Left ventricle myocardium superior (tissue), 1 donor: ENCODE measurements around the gene SSNA1. TPM values are rescaled to one million over a fixed set of nuclear protein-coding genes. Genes with fewer than 3 reads are reported as not detected.

ENCODE experiments used
- ATAC-seq: fragments of 200-7000 bp; cut with Tn5 transposase; one replicate; pipeline ENCODE4 v1.9.1; 2020; ENCODE audit warnings: mild to moderate bottlenecking, moderate library complexity
- DNase-seq: peaks from one replicate; pipeline ENCODE4 v3.0.0-alpha.2; 2020
- intact Hi-C: fragments of 100-400 bp; cut with micrococcal nuclease; formaldehyde crosslinking; loops from one replicate; pipeline ENCODE4 v1.11.0; 2022
- total RNA-seq: library from RNA; stranded (reverse); fragmentation: NEBNext Ultra II Directional; extraction: Animal tissue kit (Norgen Biotek cat#: 25700); gene quantifications from one replicate; pipeline ENCODE4 v1.2.1, GENCODE V29; 2021
- donor health status: DM: no; HTN: yes; CAD: no; lungs with severe emphysema.

SSNA1 gene
- total RNA-seq, 1 donor from 2014 or later, result 77.7 TPM

DNA sequence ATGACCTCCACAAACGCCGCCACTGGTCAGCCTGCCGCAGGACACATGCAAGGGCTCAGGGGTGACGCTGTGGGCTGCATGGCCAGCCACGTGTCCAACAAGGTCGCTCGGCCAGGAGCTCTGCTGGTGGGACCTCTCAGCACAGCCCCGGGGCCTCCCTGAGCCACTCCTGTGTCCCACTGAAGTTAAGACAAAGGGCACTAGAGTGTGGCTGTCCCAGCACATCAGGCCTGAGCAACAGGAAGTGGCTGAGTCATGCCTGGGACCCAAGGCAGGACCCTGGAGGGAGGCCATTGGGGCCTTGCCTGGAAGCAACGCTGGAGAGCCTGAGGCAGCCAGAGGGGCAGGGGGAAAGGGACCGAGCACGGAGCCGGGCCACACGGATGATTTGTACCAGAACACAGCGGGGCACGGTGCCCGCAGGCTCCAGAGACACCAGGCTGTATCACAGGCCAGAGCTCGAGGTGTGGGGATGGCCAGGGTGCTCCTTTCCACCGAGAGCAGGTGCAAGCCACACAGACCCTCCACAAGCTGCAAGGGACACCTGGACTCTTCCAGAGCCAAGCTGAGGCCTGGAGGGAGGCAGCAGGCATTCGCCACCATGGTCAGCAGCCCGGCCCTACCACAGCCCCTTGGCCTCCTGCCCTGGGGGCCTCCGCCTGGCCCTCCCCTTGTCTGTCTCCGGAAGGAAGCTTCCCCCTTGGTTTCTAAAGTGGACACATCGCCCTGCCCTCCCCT is 10.1 kb upstream of the SSNA1 start:
- intact Hi-C loops, result no loop called here
- ATAC-seq, result no peak

DNA sequence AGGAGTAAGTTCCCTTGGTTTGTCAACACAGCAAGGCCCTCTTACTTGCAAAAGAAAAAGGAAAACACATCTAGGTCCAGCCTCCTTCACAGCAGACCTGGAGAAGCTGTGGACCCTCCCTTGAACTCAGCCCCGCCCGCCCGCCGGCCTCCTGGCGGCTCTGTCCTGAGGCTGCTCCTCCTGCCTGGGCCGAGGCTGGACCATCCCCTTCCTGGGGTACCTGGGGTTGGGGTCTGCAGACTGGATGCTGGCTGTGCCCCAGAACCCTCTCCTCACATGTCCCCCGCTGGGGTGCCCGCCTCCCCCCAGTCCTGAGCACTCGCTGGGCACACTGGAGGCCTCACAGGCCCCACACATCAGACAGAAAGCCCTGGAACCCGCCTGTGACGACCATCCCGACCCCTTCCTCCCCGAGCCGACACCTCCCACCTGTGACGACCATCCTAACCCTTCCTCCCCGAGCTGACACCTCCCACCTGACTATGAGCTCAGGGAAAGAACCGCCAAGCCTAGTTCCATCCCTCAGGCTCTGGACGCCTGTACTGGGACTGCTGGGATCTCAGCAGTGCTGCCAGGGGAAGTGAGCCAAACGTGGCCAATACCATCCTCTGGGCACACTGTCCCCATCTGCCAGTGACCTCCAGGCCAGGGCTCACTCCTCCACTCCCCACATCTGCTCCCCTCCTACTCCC is 9.4 kb upstream of the SSNA1 start:
- intact Hi-C loops, result no loop called here
- DNase-seq, result no peak
- ATAC-seq, result no peak

More for the DNA sequence above, 10.1 kb upstream of the SSNA1 start:
- no peak for DNase-seq

DNA sequence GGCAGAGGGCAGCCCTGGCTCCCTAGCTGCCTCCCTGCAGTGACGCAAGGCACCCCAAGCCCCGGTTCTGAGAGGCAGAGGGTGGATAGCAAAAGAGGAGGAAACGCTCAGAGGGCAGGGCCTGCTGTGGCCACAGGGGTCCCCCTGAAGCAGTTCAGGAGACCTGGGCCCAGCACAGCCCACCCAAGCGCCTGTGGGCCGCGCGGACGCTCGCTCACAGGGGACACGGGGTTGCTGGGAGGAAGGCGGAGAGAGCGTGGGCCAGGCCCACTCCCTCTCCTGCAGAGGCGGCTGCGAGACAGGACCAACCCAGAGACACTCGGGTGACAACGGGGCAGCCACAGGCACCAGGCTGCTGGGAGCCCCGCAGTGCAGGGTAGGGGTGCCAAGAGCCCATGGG is 8.7 kb upstream of the SSNA1 start:
- ATAC-seq (no peak), DNase-seq (no peak)
- intact Hi-C loops, result no loop called here

DNA sequence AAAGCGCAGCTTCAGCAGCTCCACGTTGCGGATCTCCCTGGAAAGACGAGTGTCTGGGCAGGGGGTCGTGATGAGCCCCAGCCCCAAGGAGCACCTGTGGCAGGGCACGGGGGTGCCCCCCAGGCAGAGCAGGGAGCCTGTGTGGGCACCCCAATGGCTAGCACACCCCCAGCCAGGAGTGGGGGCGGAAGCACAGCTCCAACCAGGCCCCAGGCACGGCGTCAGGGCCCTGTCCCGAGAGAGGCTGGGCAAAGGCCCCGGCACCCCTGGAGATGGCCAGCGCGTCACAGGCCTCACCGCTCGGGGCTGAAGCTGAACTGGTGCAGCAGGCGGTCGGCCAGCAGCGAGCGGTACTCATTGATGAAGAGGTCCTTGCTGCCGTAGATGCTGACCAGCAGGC is 8.0 kb upstream of the SSNA1 start:
- DNase-seq, result no peak
- no peak for ATAC-seq
- intact Hi-C loops, result no loop called here

DNA sequence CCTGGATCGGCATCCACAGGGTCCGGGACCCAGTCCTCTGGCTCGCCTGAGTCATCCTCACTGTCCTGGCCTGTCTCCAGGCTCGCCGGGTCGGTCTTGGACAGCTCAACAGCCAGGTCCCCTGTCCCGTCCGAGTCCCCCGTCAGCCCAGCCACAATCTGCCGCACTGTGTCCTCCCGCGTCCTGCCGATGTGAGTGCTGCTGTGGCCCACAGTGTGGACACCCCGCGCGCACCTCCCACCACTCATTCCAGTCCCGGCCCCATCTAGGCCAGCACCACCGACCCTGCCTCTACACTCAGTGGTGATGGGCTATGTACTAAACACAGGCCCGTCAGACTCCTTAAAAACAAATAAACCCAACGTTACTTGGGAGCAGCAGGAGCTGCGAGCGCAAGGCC is 6.8 kb upstream of the SSNA1 start:
- no peak for ATAC-seq
- DNase-seq, result no peak
- intact Hi-C loops, result no loop called here

DNA sequence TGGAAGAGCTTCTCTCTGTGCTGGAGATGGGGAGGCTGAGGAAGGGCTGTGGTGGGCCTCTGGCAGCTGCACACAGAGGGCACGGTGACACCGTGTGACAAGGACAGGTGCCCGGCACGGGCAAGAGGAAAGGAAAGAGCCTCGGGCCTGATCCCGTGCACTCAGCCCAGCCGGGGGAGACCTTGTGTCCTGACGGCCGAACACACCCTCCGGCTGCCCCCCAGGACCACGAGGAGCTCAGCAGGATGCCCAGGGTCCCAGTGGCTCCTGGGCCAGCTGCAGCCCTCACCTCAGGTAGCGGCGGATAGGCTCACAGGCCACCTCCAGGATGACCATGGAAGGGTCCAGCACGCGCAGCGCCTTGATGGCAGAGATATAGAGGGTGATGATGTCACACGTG is 5.6 kb upstream of the SSNA1 start:
- intact Hi-C loops, result no loop called here
- DNase-seq (no peak), ATAC-seq (no peak)

DNA sequence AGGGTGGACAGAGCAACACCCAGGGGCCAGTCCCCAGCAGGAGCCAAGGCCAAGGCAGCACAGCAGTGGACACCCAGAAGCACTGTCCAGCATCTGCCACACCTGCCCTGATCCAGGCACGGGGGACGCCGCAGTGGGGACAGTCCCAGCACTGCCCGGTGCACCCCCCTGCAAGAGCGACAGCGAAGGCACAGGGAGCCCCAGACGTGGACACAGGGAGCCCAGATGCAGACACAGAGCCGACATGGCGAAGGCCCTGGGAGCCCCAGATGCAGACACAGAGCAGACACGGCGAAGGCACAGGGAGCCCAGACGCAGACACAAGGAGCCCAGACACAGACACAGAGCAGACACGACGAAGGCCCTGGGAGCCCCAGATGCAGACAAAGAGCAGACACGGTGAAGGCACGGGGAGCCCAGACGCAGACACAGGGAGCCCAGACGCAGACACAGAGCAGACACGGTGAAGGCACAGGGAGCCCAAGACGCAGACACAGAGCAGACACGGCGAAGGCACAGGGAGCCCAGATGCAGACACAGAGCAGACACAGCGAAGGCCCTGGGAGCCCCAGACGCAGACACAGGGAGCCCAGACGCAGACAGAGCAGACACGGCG is 4.4 kb upstream of the SSNA1 start:
- intact Hi-C loops, result no loop called here
- DNase-seq (no peak), ATAC-seq (no peak)

DNA sequence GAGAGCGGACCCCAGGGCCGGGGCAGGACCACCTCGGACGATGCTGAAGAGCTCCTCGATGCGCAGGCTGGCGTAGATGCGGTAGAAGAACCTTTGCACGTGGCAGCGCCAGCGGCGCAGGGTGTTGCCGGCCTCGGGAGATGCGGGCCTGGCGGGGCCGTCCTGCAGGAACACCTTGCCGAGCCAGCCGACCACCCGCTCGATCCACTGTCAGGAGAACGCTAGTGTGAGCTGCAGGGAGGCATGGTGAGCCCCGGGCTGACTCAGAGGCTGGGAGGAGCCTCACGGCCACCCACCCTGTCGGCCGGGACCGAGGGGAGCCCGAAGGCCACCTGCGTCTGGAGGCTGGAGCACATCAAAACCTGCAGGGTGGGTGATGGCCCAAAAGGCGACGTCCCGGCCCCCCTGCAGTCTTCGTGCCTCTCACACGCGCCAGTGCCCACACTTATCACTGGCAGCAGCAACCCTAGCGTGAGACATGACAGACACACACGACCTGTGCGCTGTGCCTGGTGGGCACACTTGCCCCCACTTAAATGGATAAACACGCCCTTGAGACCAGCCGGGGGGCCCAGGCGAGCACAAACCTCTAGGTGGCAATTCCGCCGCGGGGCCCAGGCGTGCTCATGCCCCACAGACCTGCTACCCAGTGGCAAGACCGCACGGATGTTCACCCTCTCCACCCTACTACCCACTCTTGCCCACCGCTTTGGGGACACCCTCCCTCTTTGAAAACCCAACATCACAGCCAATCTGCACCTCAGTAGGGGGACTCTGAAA is 3.4 kb upstream of the SSNA1 start:
- ATAC-seq, result no peak
- no peak for DNase-seq
- intact Hi-C loops, result no loop called here

DNA sequence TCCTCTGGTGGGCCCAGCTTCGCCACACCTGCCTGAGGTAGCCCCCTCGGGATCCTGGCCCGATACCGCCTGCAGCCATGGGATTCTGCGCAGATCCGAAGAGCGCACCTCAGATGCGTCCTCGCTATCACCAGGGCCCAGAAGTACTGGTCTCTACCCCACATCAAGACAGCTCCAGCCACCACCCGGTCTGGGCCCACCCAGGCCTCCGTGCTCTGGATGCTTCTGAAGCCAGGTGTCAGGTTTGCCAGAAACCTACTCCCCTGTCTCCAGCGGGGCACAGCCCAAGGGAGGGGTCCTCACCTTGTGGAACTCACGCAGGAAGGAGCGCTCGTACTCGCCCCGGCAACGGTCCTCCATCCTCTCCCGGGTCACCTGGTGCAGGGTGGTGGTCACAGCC is 2.6 kb upstream of the SSNA1 start:
- ATAC-seq, result no peak
- intact Hi-C loops, result no loop called here
- DNase-seq, result no peak

DNA sequence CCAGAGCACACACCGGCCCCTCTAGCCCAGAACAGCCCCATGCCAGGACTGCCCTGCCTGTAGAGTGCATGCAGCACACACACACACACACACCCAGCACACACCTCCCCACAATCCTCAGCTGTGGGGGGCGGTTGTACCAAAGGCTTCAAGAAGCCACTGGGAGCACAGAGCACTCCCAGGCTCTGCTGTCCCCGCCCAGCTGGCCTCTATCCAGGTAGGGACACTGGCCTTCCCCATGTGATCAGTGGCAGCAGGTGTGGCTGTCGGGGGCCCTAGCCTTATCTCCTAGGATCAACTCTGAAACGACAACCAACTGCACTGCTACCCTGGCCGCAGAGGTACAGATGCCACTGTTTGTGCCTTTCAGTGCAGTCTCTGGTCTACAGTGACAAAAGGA is 2.1 kb upstream of the SSNA1 start:
- DNase-seq, result no peak
- intact Hi-C loops, result no loop called here
- ATAC-seq, result no peak

DNA sequence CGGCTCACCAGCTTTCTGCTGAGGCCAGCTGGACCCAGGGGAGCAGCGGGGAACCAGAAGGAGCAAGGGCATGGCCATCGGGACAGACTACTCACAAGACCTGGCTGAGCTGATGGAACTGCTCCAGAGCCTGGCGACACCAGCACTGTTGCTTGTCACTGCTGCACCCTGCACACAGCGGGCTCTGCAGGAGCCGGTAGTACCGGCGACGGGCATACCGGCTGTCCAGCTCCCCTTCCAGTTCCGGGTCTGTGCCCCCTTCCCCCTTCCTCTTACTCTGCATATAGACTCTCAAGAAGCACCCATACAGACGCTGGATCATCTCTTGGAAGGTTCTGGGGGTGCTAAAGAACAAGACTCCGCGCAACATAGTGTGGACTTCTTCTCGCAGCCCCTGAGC is 1.1 kb upstream of the SSNA1 start:
- ATAC-seq (no peak), DNase-seq (no peak)
- intact Hi-C loops, result no loop called here

DNA sequence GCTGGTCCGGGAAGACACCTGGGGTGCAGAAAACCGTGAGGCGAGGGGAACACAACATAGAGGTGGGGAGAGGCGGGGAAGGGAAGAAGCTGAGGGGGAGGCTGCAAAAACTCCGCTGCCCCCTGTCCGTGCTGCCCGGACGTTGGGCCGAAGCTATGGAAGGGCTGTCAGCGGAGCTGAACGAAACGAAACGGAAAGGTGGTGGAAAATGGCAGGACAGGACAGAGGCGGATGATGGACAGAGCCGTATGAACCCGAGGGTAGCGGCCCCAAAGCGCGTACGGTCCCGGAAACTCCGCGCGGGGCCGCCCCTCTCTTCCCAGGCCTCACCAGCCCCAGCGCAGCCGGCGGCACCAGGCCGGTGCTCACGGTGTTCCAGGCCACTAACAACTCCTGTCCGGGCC is 388 bp upstream of the SSNA1 start:
- intact Hi-C loops, result no loop called here
- ATAC-seq (no peak), DNase-seq (no peak)

DNA sequence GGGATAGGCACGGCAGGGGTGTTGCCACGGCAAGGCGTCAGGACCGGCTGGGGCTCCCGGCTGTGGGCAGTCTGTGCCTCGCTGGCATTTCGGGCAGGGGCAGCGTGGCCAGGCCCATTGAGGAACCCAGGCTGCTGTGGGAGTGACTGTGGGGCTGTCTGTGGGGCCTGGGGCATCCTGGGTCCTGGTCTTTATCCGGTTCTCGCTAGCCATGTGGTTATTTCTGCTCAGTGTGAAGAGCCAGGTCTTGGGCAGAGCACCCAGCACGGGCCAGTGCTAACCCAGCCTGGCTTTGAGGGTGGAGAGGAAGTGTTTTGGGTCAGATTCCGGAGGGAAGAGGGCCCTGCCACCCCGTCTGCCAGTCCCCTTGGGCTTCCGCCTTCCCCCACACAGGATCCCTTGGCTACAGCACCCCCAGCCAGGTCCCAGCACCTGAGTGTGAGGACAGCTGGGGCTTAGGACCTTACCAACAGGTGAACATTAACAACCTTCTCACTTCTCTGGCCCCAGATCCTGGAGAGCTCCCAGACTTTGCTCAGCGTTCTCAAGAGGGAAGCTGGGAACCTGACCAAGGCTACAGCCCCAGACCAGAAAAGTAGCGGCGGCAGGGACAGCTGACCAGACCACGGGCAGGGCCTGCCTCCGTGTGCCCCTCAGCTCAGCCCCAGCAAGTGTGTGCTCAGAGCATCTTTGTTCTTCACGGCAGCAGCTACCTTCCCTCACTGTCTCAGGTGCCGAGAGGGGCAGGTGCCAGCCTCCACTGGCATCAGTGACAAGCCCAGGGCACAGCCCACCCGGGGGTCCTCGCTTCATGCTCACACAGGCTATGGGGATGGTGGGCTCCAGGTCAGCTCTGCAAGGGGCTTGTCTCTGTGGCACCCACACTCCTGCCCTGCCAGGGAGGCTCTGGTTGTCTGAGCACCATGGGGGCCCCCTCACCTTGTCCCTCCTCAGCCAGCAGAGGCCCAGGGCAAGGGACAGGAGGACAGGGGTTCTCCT is 1.1 kb downstream of the SSNA1 start:
- intact Hi-C loops, result no loop called here
- DNase-seq (no peak), ATAC-seq (no peak)

DNA sequence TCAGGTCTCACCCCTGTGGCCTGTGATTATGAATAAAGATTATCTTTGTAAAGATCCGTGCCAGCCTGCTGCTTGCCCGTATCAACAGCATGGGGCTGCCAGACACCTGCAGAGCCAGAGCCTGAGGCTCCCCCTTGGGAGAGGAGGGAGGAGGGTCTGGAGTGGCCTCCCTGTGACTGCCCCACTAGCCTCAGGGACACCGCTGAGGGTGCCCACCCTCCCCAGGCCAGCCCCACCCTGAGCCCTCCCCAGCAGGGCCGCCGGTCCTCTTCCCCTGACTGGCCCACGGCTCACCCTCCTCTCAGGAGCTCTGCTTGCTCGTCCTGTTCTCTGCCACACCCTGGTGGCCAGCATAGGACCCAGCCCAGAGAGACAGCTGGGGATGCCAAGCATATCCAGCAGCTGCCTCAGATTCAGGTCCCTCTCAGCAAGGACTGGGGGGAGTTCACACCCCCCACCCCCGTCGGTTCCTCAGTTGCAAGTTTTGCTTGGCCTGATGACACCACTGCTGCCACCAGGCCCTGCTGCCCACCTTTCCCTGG is 1.9 kb downstream of the SSNA1 start:
- ATAC-seq (no peak), DNase-seq (no peak)
- intact Hi-C loops, result no loop called here

DNA sequence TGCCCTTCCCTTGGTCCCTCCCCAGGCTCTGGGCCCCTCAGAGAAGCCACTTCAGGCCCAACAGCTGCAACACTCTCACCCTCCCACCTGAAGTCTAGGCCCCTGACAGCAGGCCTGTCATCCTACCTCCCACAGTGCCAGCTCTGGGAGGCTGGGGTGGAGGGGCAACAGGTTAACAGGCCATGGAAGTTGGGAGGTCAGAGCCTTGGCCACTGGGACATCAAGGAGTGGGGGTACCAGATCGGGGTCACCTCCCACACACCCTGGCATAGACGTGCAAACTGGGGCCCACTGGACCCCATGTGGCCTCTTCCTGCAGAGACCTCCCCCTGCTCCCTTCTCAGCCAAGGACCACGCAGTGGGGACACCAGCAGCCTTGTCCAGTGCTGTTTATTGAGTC is 2.8 kb downstream of the SSNA1 start:
- intact Hi-C loops, result no loop called here
- no peak for DNase-seq
- ATAC-seq, result no peak

DNA sequence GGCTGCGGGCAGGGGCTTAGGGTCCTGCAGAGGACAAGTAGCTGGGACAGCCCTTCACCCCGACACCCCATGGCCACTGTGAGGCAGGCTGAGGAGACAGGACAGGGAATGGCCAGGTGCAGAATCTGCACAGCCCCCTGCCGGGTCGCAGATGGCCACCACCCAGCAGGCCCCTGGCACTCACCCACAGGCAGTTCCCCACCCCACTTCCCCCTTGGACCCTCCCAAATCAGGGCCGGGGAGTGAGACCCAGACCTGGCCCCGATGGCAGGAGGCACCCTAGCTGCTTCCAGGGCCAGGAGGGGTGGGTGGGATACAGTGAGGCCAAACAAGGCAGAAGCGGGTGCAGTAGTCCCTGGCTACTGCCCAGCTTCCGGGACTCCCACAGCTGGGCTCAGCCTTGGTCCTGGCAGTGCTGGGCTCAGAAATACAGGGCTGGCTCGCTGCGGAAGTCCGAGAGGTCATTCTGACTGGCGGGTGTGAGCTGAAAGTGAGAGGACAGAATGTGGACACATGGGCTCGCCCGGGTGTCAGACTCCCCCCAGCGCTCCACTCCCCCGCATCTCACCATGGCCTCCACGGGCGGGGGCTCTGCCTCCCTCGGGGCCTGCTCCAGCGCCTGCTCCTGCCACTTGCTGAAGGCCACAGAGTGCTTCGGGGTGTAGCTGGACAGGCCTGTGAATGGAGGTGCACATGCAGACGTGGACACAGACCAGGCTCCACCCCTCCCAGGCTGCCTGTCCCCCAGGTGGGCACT is 3.4 kb downstream of the SSNA1 start:
- intact Hi-C loops, result no loop called here
- ATAC-seq, result no peak
- DNase-seq, result no peak

DNA sequence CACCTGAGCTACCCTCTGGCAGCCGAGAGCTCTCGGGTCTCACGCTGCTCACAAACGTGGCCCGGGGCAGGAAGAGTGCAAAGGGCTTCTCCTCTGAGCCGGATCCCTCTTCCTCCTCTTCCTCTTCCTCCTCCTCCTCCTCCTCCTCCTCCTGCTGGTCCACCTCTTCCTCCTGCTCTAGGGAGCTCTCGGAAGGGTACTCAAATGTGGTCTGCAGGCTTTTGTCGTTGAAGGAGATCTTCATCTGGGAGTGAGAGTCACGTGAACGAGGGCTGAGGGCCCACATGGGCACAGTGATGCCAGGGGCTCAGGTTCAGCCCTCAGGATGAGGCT is 3.9 kb downstream of the SSNA1 start:
- ATAC-seq, result no peak
- no peak for DNase-seq
- intact Hi-C loops, result no loop called here

DNA sequence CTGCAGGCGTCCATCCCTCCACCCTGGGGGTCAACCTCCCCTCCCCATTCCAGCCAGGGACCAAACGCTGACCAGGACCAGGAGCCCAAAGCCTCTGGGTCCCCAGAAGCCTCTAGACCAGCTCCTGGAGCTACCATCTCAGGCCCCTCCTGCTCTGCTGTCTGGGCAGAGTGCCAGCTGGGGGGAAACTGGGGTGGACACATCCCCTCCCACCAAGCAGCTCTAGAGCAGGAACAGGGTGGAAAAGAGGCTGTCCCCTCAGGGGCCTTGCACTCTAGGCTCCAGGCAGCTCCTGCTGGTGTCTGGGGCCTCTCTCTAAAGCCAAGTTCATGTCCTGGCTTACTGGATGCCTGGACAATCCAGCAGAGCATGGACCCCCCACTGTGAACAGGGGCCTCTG is 4.4 kb downstream of the SSNA1 start:
- intact Hi-C loops, result no loop called here
- DNase-seq (no peak), ATAC-seq (no peak)
